ENCODE results near the gene TSPAN12.

TSPAN12 gene

GRCh38 chr7:120842121-120842621 is 15.8 kb downstream of the TSPAN12 start:
- DNase-seq (ENCODE audit: low read depth in 2 of 2): no peak

GRCh38 chr7:120841608-120842007 is 16.3 kb downstream of the TSPAN12 start:
- DNase-seq (ENCODE audit: low read depth in 2 of 2): no peak

GRCh38 chr7:120838281-120838682 is 19.7 kb downstream of the TSPAN12 start:
- DNase-seq (ENCODE audit: low read depth in 2 of 2): no peak

- no peak for DNase-seq (ENCODE audit: low read depth in 2 of 2)
Observed at GRCh38 chr7:120837599-120837998, 20.3 kb downstream of the TSPAN12 start.

GRCh38 chr7:120836556-120837115 is 21.3 kb downstream of the TSPAN12 start:
- no peak for DNase-seq (ENCODE audit: low read depth in 2 of 2)

GRCh38 chr7:120834726-120835125 is 23.2 kb downstream of the TSPAN12 start:
- DNase-seq (ENCODE audit: low read depth in 2 of 2): no peak

- no peak for DNase-seq (ENCODE audit: low read depth in 2 of 2)
Observed at GRCh38 chr7:120833546-120833945, 24.4 kb downstream of the TSPAN12 start.

GRCh38 chr7:120832803-120833202 is 25.1 kb downstream of the TSPAN12 start:
- no peak for DNase-seq (ENCODE audit: low read depth in 2 of 2)

GRCh38 chr7:120831260-120831659 is 26.7 kb downstream of the TSPAN12 start:
- DNase-seq (ENCODE audit: low read depth in 2 of 2): no peak

GRCh38 chr7:120829487-120829886 is 28.5 kb downstream of the TSPAN12 start:
- no peak for DNase-seq (ENCODE audit: low read depth in 2 of 2)

GRCh38 chr7:120828528-120828927 is 29.4 kb downstream of the TSPAN12 start:
- no peak for DNase-seq (ENCODE audit: low read depth in 2 of 2)

GRCh38 chr7:120827371-120828118 is 30.4 kb downstream of the TSPAN12 start:
- DNase-seq (ENCODE audit: low read depth in 2 of 2): no peak

- DNase-seq (ENCODE audit: low read depth in 2 of 2): no peak
Observed at GRCh38 chr7:120825576-120825975, 32.4 kb downstream of the TSPAN12 start.

GRCh38 chr7:120825152-120825551 is 32.8 kb downstream of the TSPAN12 start:
- DNase-seq (ENCODE audit: low read depth in 2 of 2): no peak

- no peak for DNase-seq (ENCODE audit: low read depth in 2 of 2)
Observed at GRCh38 chr7:120819861-120820260, 38.1 kb downstream of the TSPAN12 start.

- no peak for DNase-seq (ENCODE audit: low read depth in 2 of 2)
Observed at GRCh38 chr7:120817851-120818250, 40.1 kb downstream of the TSPAN12 start.

GRCh38 chr7:120814253-120814939 is 43.5 kb downstream of the TSPAN12 start:
- no peak for DNase-seq (ENCODE audit: low read depth in 2 of 2)

- DNase-seq (ENCODE audit: low read depth in 2 of 2): no peak
Observed at GRCh38 chr7:120813546-120814252, 44.2 kb downstream of the TSPAN12 start.

- no peak for DNase-seq (ENCODE audit: low read depth in 2 of 2)
Observed at GRCh38 chr7:120813089-120813488, 44.9 kb downstream of the TSPAN12 start.

- no peak for DNase-seq (ENCODE audit: low read depth in 2 of 2)
Observed at GRCh38 chr7:120809260-120809659, 48.7 kb downstream of the TSPAN12 start.

GRCh38 chr7:120807390-120807789 is 50.6 kb downstream of the TSPAN12 start:
- DNase-seq (ENCODE audit: low read depth in 2 of 2): no peak

GRCh38 chr7:120806669-120807068 is 51.3 kb downstream of the TSPAN12 start:
- DNase-seq (ENCODE audit: low read depth in 2 of 2): peak; percentile 65 to 70
